GM18508 (cell line): ENCODE measurements around the gene OR13C8.

Source experiments
- ATAC-seq: cut with Tn5 transposase; IDR thresholded peaks from one replicate; pipeline ENCODE4 v1.9.1; 2021; ENCODE audit warnings: moderate number of reproducible peaks; ENCODE audit not compliant: insufficient read depth, unreplicated experiment

The OR13C8 gene

GRCh38 chr9:104608336-104608735, 39.4 kb downstream of the OR13C8 start:
- no peak for ATAC-seq

GRCh38 chr9:104611213-104611612, 42.2 kb downstream of the OR13C8 start:
- ATAC-seq: no peak

GRCh38 chr9:104617418-104617817, 48.5 kb downstream of the OR13C8 start:
- no peak for ATAC-seq

- no peak for ATAC-seq
These were observed 49.1 kb downstream of the OR13C8 start, which contains the start of gene OR13C9 for GRCh38 chr9:104618104-104618503. Gene OR13C9, minus strand, starts transcription at chr9:104618204. Its CDS starts 0 bp downstream, at chr9:104618204.
